22Rv1 (cell line): ENCODE measurements around the gene TOR1B.
"Not testable (repeated sequence)": the region's sequence is repeated elsewhere in the genome, so short reads cannot be mapped to it uniquely, and the experiment has no call there.

Source experiments
- ZFX ChIP-seq: fragments of 450-650 bp; IDR thresholded peaks from 2 replicates; pipeline ENCODE4 v1.6.1; 2017; ENCODE audit warnings: antibody characterized with exemption, borderline replicate concordance
- TF ChIP-seq, protein P1 (sequence below): fragments of 450-650 bp; IDR thresholded peaks from 2 replicates; pipeline ENCODE4 v1.5.1; 2017; ENCODE audit warnings: mild to moderate bottlenecking

DNA sequence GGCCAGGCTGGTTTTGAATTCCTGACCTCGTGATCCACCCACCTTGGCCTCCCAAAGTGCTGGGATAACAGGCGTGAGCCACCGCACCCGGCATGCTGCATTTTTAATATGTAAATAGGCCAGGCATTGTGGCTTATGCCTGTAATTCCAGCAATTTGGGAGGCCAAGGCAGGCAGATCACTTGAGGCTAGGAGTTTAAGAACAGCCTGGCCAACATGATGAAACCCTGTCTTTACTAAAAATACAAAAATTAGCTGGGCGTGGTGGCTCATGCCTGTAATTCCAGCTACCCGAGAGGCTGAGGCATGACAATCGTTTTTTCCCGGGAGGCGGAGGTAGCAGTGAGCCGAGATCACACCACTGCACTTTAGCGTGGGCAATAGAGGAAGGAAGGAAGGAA is 18.0 kb upstream of the TOR1B start:
- TF ChIP-seq, protein P1, sequence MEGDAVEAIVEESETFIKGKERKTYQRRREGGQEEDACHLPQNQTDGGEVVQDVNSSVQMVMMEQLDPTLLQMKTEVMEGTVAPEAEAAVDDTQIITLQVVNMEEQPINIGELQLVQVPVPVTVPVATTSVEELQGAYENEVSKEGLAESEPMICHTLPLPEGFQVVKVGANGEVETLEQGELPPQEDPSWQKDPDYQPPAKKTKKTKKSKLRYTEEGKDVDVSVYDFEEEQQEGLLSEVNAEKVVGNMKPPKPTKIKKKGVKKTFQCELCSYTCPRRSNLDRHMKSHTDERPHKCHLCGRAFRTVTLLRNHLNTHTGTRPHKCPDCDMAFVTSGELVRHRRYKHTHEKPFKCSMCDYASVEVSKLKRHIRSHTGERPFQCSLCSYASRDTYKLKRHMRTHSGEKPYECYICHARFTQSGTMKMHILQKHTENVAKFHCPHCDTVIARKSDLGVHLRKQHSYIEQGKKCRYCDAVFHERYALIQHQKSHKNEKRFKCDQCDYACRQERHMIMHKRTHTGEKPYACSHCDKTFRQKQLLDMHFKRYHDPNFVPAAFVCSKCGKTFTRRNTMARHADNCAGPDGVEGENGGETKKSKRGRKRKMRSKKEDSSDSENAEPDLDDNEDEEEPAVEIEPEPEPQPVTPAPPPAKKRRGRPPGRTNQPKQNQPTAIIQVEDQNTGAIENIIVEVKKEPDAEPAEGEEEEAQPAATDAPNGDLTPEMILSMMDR: not testable (repeated sequence)
- TF ChIP-seq ZFX: not testable (repeated sequence)
